Activated naive CD8-positive, alpha-beta T cell treated with anti-CD3 and anti-CD28 coated beads, Interleukin-2, amount 50 U/mL, for 24 hours (primary cell): ENCODE data around the gene LGALS4.
"Not testable (repeated sequence)": the region's sequence is repeated elsewhere in the genome, so short reads cannot be mapped to it uniquely, and the experiment has no call there.

Source experiments
- ATAC-seq: fragments of 150-1000 bp; cut with Tn5 transposase; one replicate; pipeline ENCODE4 v1.10.0; 2021
- DNase-seq: peaks from one replicate; pipeline ENCODE4 v3.0.0; 2021
- H3K27ac Mint-ChIP-seq: one replicate; pipeline ENCODE4 v1.8.0; 2021; ENCODE audit warnings: mild to moderate bottlenecking, mixed read lengths
- H3K27me3 Mint-ChIP-seq: one replicate; pipeline ENCODE4 v1.8.0; 2021; ENCODE audit warnings: mixed read lengths
- H3K36me3 Mint-ChIP-seq: one replicate; pipeline ENCODE4 v1.8.0; 2021; ENCODE audit warnings: low read depth, mixed read lengths
- H3K4me1 Mint-ChIP-seq: one replicate; pipeline ENCODE4 v1.8.0; 2021; ENCODE audit warnings: mixed read lengths
- H3K4me3 Mint-ChIP-seq: one replicate; pipeline ENCODE4 v1.8.0; 2021; ENCODE audit warnings: mild to moderate bottlenecking, moderate library complexity, mixed read lengths
- H3K9me3 Mint-ChIP-seq: one replicate; pipeline ENCODE4 v1.8.0; 2021; ENCODE audit warnings: mixed read lengths

The LGALS4 gene

GRCh38 chr19:38812841-38813320 lies at the start of gene LGALS4:
Gene LGALS4 (minus strand): TSS chr19:38812945. CDS start chr19:38812886, 59 bp downstream.
- Mint-ChIP-seq H3K36me3 (peaks cover 7% of the 10 kb centered on the region), H3K4me3 (no peak within 1 kb of the TSS), H3K27ac (no peak within 1 kb of the TSS), H3K4me1 (no peaks in the 10 kb centered on the region), H3K9me3 (no peaks in the 10 kb centered on the region), H3K27me3 (no peaks in the 10 kb centered on the region)
- no peak for DNase-seq
- ATAC-seq, result no peak

- no peaks in the 10 kb centered on the region for H3K9me3 Mint-ChIP-seq
- ATAC-seq (no peak), DNase-seq (no peak)
- H3K4me3 Mint-ChIP-seq, result no peak overlapping the region
- H3K36me3 Mint-ChIP-seq, result peaks cover 11% of the 10 kb centered on the region
- H3K27ac Mint-ChIP-seq, result no peak overlapping the region
- no peaks in the 10 kb centered on the region for H3K27me3 Mint-ChIP-seq
- H3K4me1 Mint-ChIP-seq, result peaks cover 57% of the 10 kb centered on the region
Measured at GRCh38 chr19:38861368-38861767, 48.6 kb upstream of the LGALS4 start.

- H3K36me3 Mint-ChIP-seq, H3K9me3 Mint-ChIP-seq, H3K27ac Mint-ChIP-seq, DNase-seq, ATAC-seq, H3K27me3 Mint-ChIP-seq, H3K4me3 Mint-ChIP-seq: not testable (repeated sequence)
- H3K4me1 Mint-ChIP-seq, result peaks cover 42% of the 10 kb centered on the region
Measured at GRCh38 chr19:38859631-38860204, 47.0 kb upstream of the LGALS4 start.

GRCh38 chr19:38856813-38857212 lies 44.1 kb upstream of the LGALS4 start:
- Mint-ChIP-seq H3K4me3 (peak overlapping the region; percentile 24), H3K27me3 (no peaks in the 10 kb centered on the region), H3K27ac (peak overlapping the region; percentile 80), H3K4me1 (peaks cover 40% of the 10 kb centered on the region), H3K9me3 (no peaks in the 10 kb centered on the region), H3K36me3 (no peaks in the 10 kb centered on the region)
- no peak for ATAC-seq
- DNase-seq, result no peak

GRCh38 chr19:38855751-38856150 lies 43.0 kb upstream of the LGALS4 start:
- not testable (repeated sequence) for H3K27me3 Mint-ChIP-seq, H3K4me3 Mint-ChIP-seq, H3K9me3 Mint-ChIP-seq, H3K36me3 Mint-ChIP-seq, ATAC-seq, H3K27ac Mint-ChIP-seq, DNase-seq
- H3K4me1 Mint-ChIP-seq, result peaks cover 47% of the 10 kb centered on the region

GRCh38 chr19:38854961-38855360 lies 42.2 kb upstream of the LGALS4 start:
- not testable (repeated sequence) for H3K4me3 Mint-ChIP-seq, H3K36me3 Mint-ChIP-seq, ATAC-seq, H3K27ac Mint-ChIP-seq, DNase-seq, H3K27me3 Mint-ChIP-seq, H3K9me3 Mint-ChIP-seq
- H3K4me1 Mint-ChIP-seq, result peaks cover 53% of the 10 kb centered on the region

- H3K9me3 Mint-ChIP-seq, result no peaks in the 10 kb centered on the region
- H3K4me3 Mint-ChIP-seq, result peak overlapping the region; percentile 90
- peak overlapping the region; percentile 91 for H3K27ac Mint-ChIP-seq
- no peak for ATAC-seq
- DNase-seq, result no peak
- H3K4me1 Mint-ChIP-seq, result peaks cover 61% of the 10 kb centered on the region
- H3K36me3 Mint-ChIP-seq, result peaks cover 14% of the 10 kb centered on the region
- H3K27me3 Mint-ChIP-seq, result peaks cover 3% of the 10 kb centered on the region
Measured at GRCh38 chr19:38853214-38853613, 40.5 kb upstream of the LGALS4 start.

GRCh38 chr19:38852231-38853044 lies 39.7 kb upstream of the LGALS4 start:
- peaks cover 3% of the 10 kb centered on the region for H3K27me3 Mint-ChIP-seq
- H3K4me1 Mint-ChIP-seq, result peaks cover 62% of the 10 kb centered on the region
- ATAC-seq, result no peak
- H3K27ac Mint-ChIP-seq, result peak overlapping the region; percentile 91
- H3K36me3 Mint-ChIP-seq, result peaks cover 22% of the 10 kb centered on the region
- DNase-seq, result peak; percentile 68
- no peaks in the 10 kb centered on the region for H3K9me3 Mint-ChIP-seq
- peak overlapping the region; percentile 90 for H3K4me3 Mint-ChIP-seq

GRCh38 chr19:38851622-38852230 lies 39.0 kb upstream of the LGALS4 start:
- H3K4me1 Mint-ChIP-seq, result peaks cover 61% of the 10 kb centered on the region

GRCh38 chr19:38850976-38851621 lies 38.4 kb upstream of the LGALS4 start:
- ATAC-seq (no peak), DNase-seq (peak; percentile 56)
- Mint-ChIP-seq H3K9me3 (no peaks in the 10 kb centered on the region), H3K4me3 (peak overlapping the region; percentile 93), H3K36me3 (peaks cover 33% of the 10 kb centered on the region), H3K4me1 (peaks cover 60% of the 10 kb centered on the region), H3K27me3 (peaks cover 3% of the 10 kb centered on the region), H3K27ac (peak overlapping the region; percentile 99)

More at GRCh38 chr19:38851622-38852230, 39.0 kb upstream of the LGALS4 start:
- DNase-seq (peak; percentile 94), ATAC-seq (peak; percentile 4)
- Mint-ChIP-seq H3K27me3 (peaks cover 3% of the 10 kb centered on the region), H3K4me3 (peak overlapping the region; percentile 93), H3K27ac (peak overlapping the region; percentile 99), H3K36me3 (peaks cover 29% of the 10 kb centered on the region), H3K9me3 (no peaks in the 10 kb centered on the region)

GRCh38 chr19:38850436-38850975 lies 37.8 kb upstream of the LGALS4 start:
- Mint-ChIP-seq H3K9me3 (no peaks in the 10 kb centered on the region), H3K36me3 (peaks cover 39% of the 10 kb centered on the region), H3K27ac (peak overlapping the region; percentile 99), H3K4me3 (peak overlapping the region; percentile 93), H3K4me1 (peaks cover 66% of the 10 kb centered on the region), H3K27me3 (peaks cover 3% of the 10 kb centered on the region)
- ATAC-seq (peak; percentile 87), DNase-seq (peak; percentile 97)

- Mint-ChIP-seq H3K27ac (peak within 1 kb of the TSS; percentile 99), H3K36me3 (peaks cover 44% of the 10 kb centered on the region)
- peak; percentile 69 for ATAC-seq
Measured at GRCh38 chr19:38849860-38850435, 37.2 kb upstream of the LGALS4 start, which contains the start of gene HNRNPL. Gene HNRNPL (minus strand): TSS chr19:38849986. CDS start chr19:38849966, 20 bp downstream.

GRCh38 chr19:38849147-38849859 lies 36.6 kb upstream of the LGALS4 start:
- DNase-seq, result peak; percentile 100
- Mint-ChIP-seq H3K9me3 (no peaks in the 10 kb centered on the region), H3K4me3 (peak overlapping the region; percentile 93), H3K27me3 (peaks cover 3% of the 10 kb centered on the region), H3K36me3 (peaks cover 49% of the 10 kb centered on the region), H3K27ac (peak overlapping the region; percentile 99), H3K4me1 (peaks cover 78% of the 10 kb centered on the region)
- ATAC-seq, result peak; percentile 6

More at GRCh38 chr19:38849860-38850435, 37.2 kb upstream of the LGALS4 start, which contains the start of gene HNRNPL:
- peaks cover 71% of the 10 kb centered on the region for H3K4me1 Mint-ChIP-seq
- no peaks in the 10 kb centered on the region for H3K9me3 Mint-ChIP-seq
- peak within 1 kb of the TSS; percentile 93 for H3K4me3 Mint-ChIP-seq
- peaks cover 3% of the 10 kb centered on the region for H3K27me3 Mint-ChIP-seq
- peak; percentile 99 for DNase-seq
